Peyer's patch (tissue), 4 donors: ENCODE measurements around the gene EPB41L1. TPM values are rescaled to one million over a fixed set of nuclear protein-coding genes. Genes with fewer than 3 reads are reported as not detected.

Source experiments
- DNase-seq, 3 donors: peaks; one replicate each; pipeline ENCODE4 v3.0.0-alpha.2; 2017 to 2019
- H3K27ac ChIP-seq, 4 donors: fragments of 200-600 bp; sonication (generic); one replicate each; pipeline ENCODE4 v1.5.1; 2016 to 2019
- H3K27me3 ChIP-seq, 2 donors: fragments of 200-600 bp; sonication (generic); one replicate each; pipeline ENCODE4 v1.5.1; 2019
- H3K36me3 ChIP-seq, 3 donors: fragments of 200-600 bp; sonication (generic); one replicate each; pipeline ENCODE4 v1.5.1; 2016 to 2019
- H3K4me1 ChIP-seq, 4 donors: fragments of 200-600 bp; sonication (generic); one replicate each; pipeline ENCODE4 v1.5.1; 2016 to 2019
- H3K4me3 ChIP-seq, 4 donors: fragments of 200-600 bp; sonication (generic); 1 replicate in 3 of 4; 2 replicates in 1 of 4; pipeline ENCODE4 v1.5.1; 2016 to 2019; ENCODE audit warnings: mild to moderate bottlenecking in 1 of 4
- H3K9me3 ChIP-seq, 4 donors: fragments of 200-600 bp; sonication (generic); one replicate each; pipeline ENCODE4 v1.5.1; 2016 to 2019; ENCODE audit warnings: mild to moderate bottlenecking in 1 of 4
- POLR2A ChIP-seq, 2 donors: fragments of 450-650 bp; IDR thresholded peaks; one replicate each; pipeline ENCODE4 v1.5.1; 2017; ENCODE audit warnings: antibody characterized with exemption in 2 of 2, mild to moderate bottlenecking in 2 of 2, moderate library complexity in 2 of 2
- total RNA-seq, 4 donors: library from RNA; depleted of rRNA; stranded (reverse); fragments of >200 nt; gene quantifications; one replicate each; pipeline ENCODE4 v1.1.0, GENCODE V29; 2016
- TF ChIP-seq, protein P1 (sequence below), 6 experiments: fragments of 450-650 bp in 4 of 6; fragments of 200-600 bp in 2 of 6; sonication (generic) in 1 of 6; IDR thresholded peaks; one replicate each; pipeline ENCODE4 v1.5.1; 2017 to 2019; ENCODE audit warnings: antibody characterized with exemption in 6 of 6, mild to moderate bottlenecking in 3 of 6, moderate library complexity in 1 of 6

EPB41L1 gene
- total RNA-seq, 4 donors from 2014 or later: 23.1 to 104 (median 57.2) TPM

- TF ChIP-seq, protein P1, sequence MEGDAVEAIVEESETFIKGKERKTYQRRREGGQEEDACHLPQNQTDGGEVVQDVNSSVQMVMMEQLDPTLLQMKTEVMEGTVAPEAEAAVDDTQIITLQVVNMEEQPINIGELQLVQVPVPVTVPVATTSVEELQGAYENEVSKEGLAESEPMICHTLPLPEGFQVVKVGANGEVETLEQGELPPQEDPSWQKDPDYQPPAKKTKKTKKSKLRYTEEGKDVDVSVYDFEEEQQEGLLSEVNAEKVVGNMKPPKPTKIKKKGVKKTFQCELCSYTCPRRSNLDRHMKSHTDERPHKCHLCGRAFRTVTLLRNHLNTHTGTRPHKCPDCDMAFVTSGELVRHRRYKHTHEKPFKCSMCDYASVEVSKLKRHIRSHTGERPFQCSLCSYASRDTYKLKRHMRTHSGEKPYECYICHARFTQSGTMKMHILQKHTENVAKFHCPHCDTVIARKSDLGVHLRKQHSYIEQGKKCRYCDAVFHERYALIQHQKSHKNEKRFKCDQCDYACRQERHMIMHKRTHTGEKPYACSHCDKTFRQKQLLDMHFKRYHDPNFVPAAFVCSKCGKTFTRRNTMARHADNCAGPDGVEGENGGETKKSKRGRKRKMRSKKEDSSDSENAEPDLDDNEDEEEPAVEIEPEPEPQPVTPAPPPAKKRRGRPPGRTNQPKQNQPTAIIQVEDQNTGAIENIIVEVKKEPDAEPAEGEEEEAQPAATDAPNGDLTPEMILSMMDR (IDR thresholded peaks at IDR 0.05): no peak
- TF ChIP-seq POLR2A (IDR thresholded peaks at IDR 0.05): no peak
- Histone ChIP-seq H3K27ac (no peak overlapping the region), H3K36me3 (no peaks in the 10 kb centered on the region), H3K4me3 (no peak overlapping the region), H3K27me3 (no peaks in the 10 kb centered on the region), H3K9me3 (no peaks in the 10 kb centered on the region), H3K4me1 (peaks cover 0 to 19% (median 3%) of the 10 kb centered on the region in 4 donors)
- DNase-seq: no peak
Observed at GRCh38 chr20:36155629-36155971, 1.1 kb downstream of the EPB41L1 start.

DNA sequence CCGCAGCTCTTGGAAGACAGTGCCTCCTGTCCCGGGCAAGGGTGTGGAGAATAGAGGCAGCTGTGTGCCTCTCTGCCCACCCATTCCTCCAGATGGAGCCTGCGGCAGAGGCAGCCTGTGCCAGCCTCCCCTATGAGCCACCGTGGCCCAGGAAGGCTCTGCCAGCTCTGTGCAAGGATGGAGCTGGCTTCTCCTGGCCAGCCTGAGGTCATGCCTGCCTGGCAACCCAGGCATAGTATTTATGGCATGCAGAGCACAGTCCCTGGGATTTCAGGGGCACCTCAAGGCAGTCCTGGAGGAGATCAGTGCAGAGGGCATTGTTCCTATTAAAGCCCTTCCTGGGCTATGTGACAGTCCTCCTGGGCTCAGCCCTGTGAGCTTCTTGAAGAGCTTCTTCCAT, 1.5 kb downstream of the EPB41L1 start:
- Histone ChIP-seq H3K4me3 (no peak overlapping the region), H3K4me1 (peaks cover 0 to 19% (median 3%) of the 10 kb centered on the region in 4 donors), H3K36me3 (no peaks in the 10 kb centered on the region), H3K27ac (no peak overlapping the region), H3K27me3 (no peaks in the 10 kb centered on the region), H3K9me3 (no peaks in the 10 kb centered on the region)
- no peak for TF ChIP-seq POLR2A (IDR thresholded peaks at IDR 0.05)
- TF ChIP-seq, protein P1 (IDR thresholded peaks at IDR 0.05): no peak
- no peak for DNase-seq

GRCh38 chr20:36157610-36158009, 3.1 kb downstream of the EPB41L1 start:
- Histone ChIP-seq H3K9me3 (no peaks in the 10 kb centered on the region), H3K27ac (no peak overlapping the region), H3K4me1 (peaks cover 0 to 19% (median 3%) of the 10 kb centered on the region in 4 donors), H3K36me3 (no peaks in the 10 kb centered on the region), H3K27me3 (no peaks in the 10 kb centered on the region), H3K4me3 (no peak overlapping the region)
- TF ChIP-seq, protein P1 (IDR thresholded peaks at IDR 0.05): no peak
- no peak for TF ChIP-seq POLR2A (IDR thresholded peaks at IDR 0.05)
- no peak for DNase-seq

DNA sequence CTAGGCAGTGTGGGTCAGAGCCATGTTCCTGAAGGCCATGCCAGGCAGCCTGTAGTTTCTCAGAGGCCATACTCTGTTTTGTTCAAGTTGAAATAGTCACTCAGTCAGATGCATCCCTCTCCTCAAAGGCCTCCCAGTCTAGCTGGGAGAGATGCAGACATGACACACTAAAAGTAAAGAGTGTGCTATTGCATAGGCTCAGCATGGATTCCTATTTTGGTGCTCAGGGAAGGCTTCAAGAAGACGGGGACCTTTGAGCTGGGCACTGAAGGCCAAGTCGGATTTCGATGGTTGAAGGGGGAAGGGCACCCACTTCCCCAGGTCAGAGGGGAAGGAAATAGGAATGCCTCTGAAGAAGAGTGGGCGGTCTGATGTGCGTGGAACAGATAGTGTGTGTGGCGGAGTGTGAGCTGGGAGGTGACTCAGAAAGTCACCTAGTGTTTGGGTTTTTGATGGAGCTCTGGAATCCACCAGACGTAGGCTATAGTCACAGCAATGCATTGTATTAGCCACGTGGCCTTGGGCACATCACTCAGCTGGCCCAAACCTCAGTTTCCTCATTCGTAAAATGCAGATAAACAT, 3.7 kb downstream of the EPB41L1 start:
- TF ChIP-seq POLR2A (IDR thresholded peaks at IDR 0.05): no peak
- TF ChIP-seq, protein P1 (IDR thresholded peaks at IDR 0.05): no peak
- no peak overlapping the region for H3K27ac ChIP-seq
- H3K9me3 ChIP-seq: no peaks in the 10 kb centered on the region
- H3K27me3 ChIP-seq: no peaks in the 10 kb centered on the region
- H3K4me3 ChIP-seq: no peak overlapping the region
- peaks cover 0 to 19% (median 3%) of the 10 kb centered on the region in 4 donors for H3K4me1 ChIP-seq
- DNase-seq: no peak
- H3K36me3 ChIP-seq: no peaks in the 10 kb centered on the region

- H3K9me3 ChIP-seq: no peaks in the 10 kb centered on the region
- H3K27ac ChIP-seq: no peak overlapping the region
- TF ChIP-seq, protein P1 (IDR thresholded peaks at IDR 0.05): no peak
- TF ChIP-seq POLR2A (IDR thresholded peaks at IDR 0.05): no peak
- H3K27me3 ChIP-seq: no peaks in the 10 kb centered on the region
- no peak for DNase-seq
- H3K36me3 ChIP-seq: no peaks in the 10 kb centered on the region
- no peak overlapping the region for H3K4me3 ChIP-seq
- peaks cover 0 to 11% (median 2%) of the 10 kb centered on the region in 4 donors for H3K4me1 ChIP-seq
Observed at GRCh38 chr20:36159833-36160232, 5.3 kb downstream of the EPB41L1 start.
